ENCODE measurements around the gene ZBTB20. TPM values are rescaled to one million over a fixed set of nuclear protein-coding genes. Genes with fewer than 3 reads are reported as not detected.

ZBTB20 gene
- total and polyA plus RNA-seq, 10 of the 15 experiments (the other 5 are each of a cell fraction or from before 2014, with no cell fraction given), result 0.20 to 5.5 (median 2.2) TPM

- in situ Hi-C loops (cut with MboI), result no loop called here
- H3K27ac ChIP-seq (ENCODE audit: control insufficient read depth, insufficient read depth), result no peak overlapping the region
- no peaks in the 10 kb centered on the region for H3K79me2 ChIP-seq (ENCODE audit: control insufficient read depth, insufficient read depth, low read length)
- no peak overlapping the region for H3K4me3 ChIP-seq
- WGBS (ENCODE audit: insufficient coverage, insufficient replicate concordance, low lambda C conversion rate, missing lambda C conversion rate), result 38% methylated on average over 1 of the region's 1 CpG
- no peak overlapping the region for H3K4me2 ChIP-seq (ENCODE audit: control insufficient read depth, insufficient read depth)
- ATAC-seq, result no peak
- no peaks in the 10 kb centered on the region for H3K9me3 ChIP-seq (replicated peaks; ENCODE audit: control insufficient read depth, insufficient read depth, low read length)
- no peak for DNase-seq (ENCODE audit: low read depth, low spot score)
- H4K20me1 ChIP-seq (ENCODE audit: control insufficient read depth, insufficient read depth), result no peaks in the 10 kb centered on the region
- H3K27me3 ChIP-seq (replicated peaks in 1 of 2; ENCODE audit: control insufficient read depth in 2 of 2, insufficient read depth in 2 of 2, low read length in 1 of 2), result no peaks in the 10 kb centered on the region
- FAIRE-seq, result no peak
- H2AFZ ChIP-seq (ENCODE audit: control insufficient read depth, low read depth, low read length), result no peak overlapping the region
- no peaks in the 10 kb centered on the region for H3K4me1 ChIP-seq (ENCODE audit: control insufficient read depth, insufficient read depth, low read length)
- no peak overlapping the region for H3K9ac ChIP-seq (ENCODE audit: control insufficient read depth, insufficient read depth, low read length)
- H3K36me3 ChIP-seq (ENCODE audit: control insufficient read depth in 2 of 2, insufficient read depth in 2 of 2, low read length in 1 of 2), result no peaks in the 10 kb centered on the region
- ChIA-PET CTCF (interaction anchor here (0.6 kb wide), 1 partner anchor 32 kb away, joined by 3 read pairs; no protein-coding TSS in a partner anchor), RAD21 (ENCODE audit: unreplicated experiment) (no interaction called here), POLR2A (no interaction called here), SMC1A (ENCODE audit: uncharacterized antibody, unreplicated experiment) (interaction anchor here (1.0 kb wide), 1 partner anchor 10 kb away, joined by 4 read pairs; no protein-coding TSS in a partner anchor)
- no TSS peak for BruUV-seq (replicated peaks)
- intact Hi-C loops (cut with micrococcal nuclease; ENCODE audit: unreplicated experiment), result no loop called here
- TF ChIP-seq NRF1 (conservative IDR thresholded peaks at IDR 0.05; ENCODE audit: low read depth, low read length), result no peak
- no peak for TF ChIP-seq ATF2 (IDR thresholded peaks at IDR 0.05; ENCODE audit: low read length)
- no peak for TF ChIP-seq JUNB (IDR thresholded peaks at IDR 0.05)
- TF ChIP-seq ATF3 (IDR thresholded peaks at IDR 0.05; ENCODE audit: borderline replicate concordance, extremely low read depth, low read depth, low read length), result no peak
- no peak for TF ChIP-seq IRF5 (IDR thresholded peaks at IDR 0.05; ENCODE audit: borderline replicate concordance)
- no peak for TF ChIP-seq IRF3 (IDR thresholded peaks at IDR 0.05)
- no peak for TF ChIP-seq TARDBP (IDR thresholded peaks at IDR 0.05; ENCODE audit: borderline replicate concordance)
- TF ChIP-seq CHD4 (IDR thresholded peaks at IDR 0.05), result no peak
- no peak for TF ChIP-seq NFYB (IDR thresholded peaks at IDR 0.05; ENCODE audit: insufficient read depth, low read depth, low read length)
- no peak for TF ChIP-seq E4F1 (IDR thresholded peaks at IDR 0.05; ENCODE audit: borderline replicate concordance, partially characterized antibody)
- TF ChIP-seq SUZ12 (IDR thresholded peaks at IDR 0.05; ENCODE audit: unreplicated experiment), result no peak
- TF ChIP-seq ZNF207 (IDR thresholded peaks at IDR 0.05; ENCODE audit: borderline replicate concordance), result no peak
- no peak for TF ChIP-seq GABPA (IDR thresholded peaks at IDR 0.05; ENCODE audit: low read depth)
- no peak for TF ChIP-seq ZZZ3 (IDR thresholded peaks at IDR 0.05; ENCODE audit: control insufficient read depth, insufficient read length, low read depth)
- no peak for TF ChIP-seq PAX5 (IDR thresholded peaks at IDR 0.05; ENCODE audit: borderline replicate concordance, low read depth, low read length)
Observed at GRCh38 chr3:114494498-114494897, 652.6 kb downstream of the ZBTB20 start.
